Cardiac fibroblast (primary cell): ENCODE measurements around the gene S1PR4.
"Not testable (repeated sequence)": the region's sequence is repeated elsewhere in the genome, so short reads cannot be mapped to it uniquely, and the experiment has no call there.

Experiments used
- DNase-seq, 2 donors: peaks; one replicate each; pipeline versions ENCODE4 v3.0.0 to v3.0.0-alpha.2; 2010; ENCODE audit warnings: low read depth in 2 of 2
- H3K4me3 ChIP-seq, 2 donors: replicated peaks in 1 of 2; 1 replicate in 1 of 2; 2 replicates in 1 of 2; pipeline ENCODE4 v1.5.1; 2011; ENCODE audit warnings: low read depth in 2 of 2, low read length in 2 of 2, mild to moderate bottlenecking in 2 of 2, moderate library complexity in 1 of 2
- CTCF ChIP-seq: IDR thresholded peaks from one replicate; pipeline ENCODE4 v1.5.1; 2011; ENCODE audit warnings: low read depth, mild to moderate bottlenecking, low read length, inconsistent platforms

The S1PR4 gene

GRCh38 chr19:3187662-3188511, 9.3 kb downstream of the S1PR4 start:
- no peak overlapping the region for H3K4me3 ChIP-seq
- DNase-seq, result no peak
- no peak for TF ChIP-seq CTCF

GRCh38 chr19:3188627-3189596, 10.3 kb downstream of the S1PR4 start:
- H3K4me3 ChIP-seq, result no peak overlapping the region
- DNase-seq, result no peak

DNA sequence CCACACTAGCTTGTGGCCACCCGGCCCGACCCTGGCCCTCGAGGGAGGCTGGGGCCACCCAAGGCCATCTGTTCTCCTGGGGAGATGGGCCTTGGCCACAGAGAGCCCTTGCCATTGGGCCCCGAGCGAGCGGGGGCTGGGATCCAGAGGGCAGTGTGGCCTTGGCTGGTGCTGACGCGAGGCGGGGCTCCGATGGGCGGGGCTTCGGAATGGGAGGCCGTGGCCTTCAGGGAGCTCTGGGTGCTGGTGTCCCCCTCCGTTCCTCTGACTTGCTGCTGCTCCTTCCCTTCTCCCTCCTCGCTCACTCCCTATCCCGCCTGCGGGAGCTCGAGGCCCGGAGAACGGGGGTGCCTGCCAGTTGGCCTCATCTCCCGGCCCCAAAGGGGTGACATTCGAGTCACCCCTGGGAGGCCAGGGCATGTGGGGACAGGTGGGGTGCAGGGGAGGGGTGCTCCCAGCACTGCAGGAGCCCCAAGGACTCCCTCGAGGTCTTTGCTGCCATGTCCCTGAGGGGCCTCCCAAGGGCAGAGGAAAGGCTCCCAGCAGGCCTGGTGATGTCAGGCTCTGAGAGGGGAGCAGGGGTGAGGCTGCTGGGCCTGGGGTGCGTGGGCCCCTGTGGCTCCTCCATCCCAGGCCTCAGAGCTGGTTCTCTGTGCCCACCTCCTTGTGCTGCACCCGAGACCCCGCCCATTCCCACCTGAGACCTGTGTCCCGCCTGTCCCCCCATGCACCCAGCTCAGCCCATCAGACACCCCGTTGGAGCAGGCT, 11.3 kb downstream of the S1PR4 start:
- TF ChIP-seq CTCF, result no peak
- no peak overlapping the region for H3K4me3 ChIP-seq
- DNase-seq, result no peak

More at GRCh38 chr19:3188627-3189596, 10.3 kb downstream of the S1PR4 start:
- TF ChIP-seq CTCF, result no peak

DNA sequence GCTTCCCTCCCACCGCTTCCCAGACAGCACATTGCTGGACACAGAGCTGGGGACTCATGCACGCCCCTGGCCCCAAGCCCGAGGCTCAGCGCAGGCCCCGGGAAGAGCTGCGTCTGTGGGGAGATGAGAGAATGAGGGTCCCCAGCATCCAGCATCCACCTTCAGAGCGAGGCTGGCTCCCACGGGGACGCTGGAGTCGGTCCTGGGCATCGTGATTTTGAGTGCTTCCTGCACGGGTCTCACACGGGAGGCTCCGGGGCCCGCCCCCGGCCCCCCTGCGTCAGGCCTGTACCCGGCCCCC, 11.9 kb downstream of the S1PR4 start:
- no peak for TF ChIP-seq CTCF
- no peak for DNase-seq

DNA sequence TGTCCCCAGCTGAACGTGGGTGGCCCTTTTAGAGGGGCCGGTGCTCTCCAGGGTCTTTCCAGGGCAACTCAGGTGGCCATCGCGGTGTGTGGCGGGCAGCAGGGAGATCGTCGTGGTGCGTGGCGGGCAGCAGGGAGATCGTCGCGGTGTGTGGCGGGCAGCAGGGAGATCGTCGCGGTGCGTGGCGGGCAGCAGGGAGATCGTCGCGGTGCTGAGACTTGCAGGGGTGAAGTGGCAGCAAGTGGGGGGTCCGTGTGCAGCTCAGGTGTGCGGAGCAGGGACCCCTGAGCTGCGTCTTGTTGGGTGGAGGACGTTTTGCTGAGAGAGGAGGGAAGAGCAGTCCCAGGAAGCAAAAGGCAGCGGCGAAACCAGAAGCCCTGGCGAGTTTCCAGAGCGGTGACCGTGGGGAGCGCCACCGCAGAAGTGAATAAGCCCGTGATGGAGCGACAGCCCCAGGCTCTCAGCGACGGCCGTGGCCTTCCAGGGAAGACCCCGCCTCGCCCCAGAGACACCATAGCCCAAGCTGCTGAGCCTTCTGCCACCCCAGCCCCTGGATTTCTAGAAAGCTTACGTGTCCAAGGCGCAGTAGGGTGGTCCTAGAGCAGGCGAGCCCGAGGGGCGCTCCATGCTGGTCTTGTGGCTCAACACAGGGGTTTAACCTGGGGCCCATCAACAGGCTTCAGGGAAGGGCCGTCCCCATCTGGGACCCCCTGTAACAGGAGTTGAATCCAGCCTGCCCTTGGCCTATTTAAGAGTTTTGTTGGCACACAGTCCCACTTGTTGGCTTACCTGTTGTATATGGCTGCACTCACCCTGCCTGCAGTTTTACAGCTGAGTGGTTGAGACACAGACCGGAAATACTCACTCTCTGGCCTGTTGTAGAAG, 12.6 kb downstream of the S1PR4 start:
- DNase-seq, result no peak
- no peak for TF ChIP-seq CTCF
- no peak overlapping the region for H3K4me3 ChIP-seq

More for the DNA sequence above, 11.9 kb downstream of the S1PR4 start:
- no peak overlapping the region for H3K4me3 ChIP-seq

- H3K4me3 ChIP-seq, DNase-seq: not testable (repeated sequence)
These were observed 13.2 kb downstream of the S1PR4 start for GRCh38 chr19:3191806-3192104.
